Retina (tissue), 1 donor: ENCODE data around the gene FNDC3B.

Experiments
- DNase-seq: peaks from one replicate; pipeline ENCODE4 v3.0.0-alpha.2; 2016

The FNDC3B gene

DNA sequence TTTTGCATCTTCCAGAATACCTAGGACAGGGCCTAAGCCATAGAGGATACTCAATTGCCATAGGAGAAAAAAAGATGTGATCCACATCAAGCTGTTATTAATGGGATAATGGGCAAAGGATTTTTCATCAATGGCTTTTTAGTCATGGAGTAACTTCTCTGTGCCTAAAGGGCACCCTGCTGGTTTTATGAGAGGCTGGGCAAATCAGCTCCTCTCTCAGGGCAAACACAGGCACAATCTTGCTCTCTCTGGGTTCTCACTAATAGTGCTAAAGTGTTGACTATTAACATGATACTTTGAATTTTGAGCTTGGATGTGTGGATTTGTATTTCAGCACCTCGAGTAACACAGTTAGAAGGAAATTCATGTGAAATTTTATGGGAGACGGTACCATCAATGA is 341.3 kb downstream of the FNDC3B start:
- DNase-seq = no peak

DNA sequence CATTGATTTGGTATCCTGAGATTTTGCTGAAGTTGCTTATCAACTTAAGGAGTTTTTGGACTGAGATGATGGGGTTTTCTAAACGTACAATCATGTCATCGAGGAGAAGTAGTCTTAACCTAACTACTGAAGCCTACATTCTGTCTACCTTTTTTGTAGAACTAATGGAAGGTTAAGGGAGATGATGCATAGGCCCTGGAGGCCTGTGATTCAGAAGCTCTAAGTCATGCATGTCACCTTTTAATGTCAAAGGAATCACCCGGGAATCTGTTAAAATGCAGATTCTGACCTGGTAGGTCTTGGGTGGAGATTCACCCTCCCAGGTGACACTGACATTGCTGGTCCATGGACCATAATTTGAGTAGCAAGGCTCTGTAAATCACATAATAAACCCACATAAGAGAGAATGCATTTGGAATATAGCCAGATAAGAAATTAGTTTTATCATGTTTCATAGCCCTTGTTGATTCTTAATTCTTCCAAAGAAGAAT is 344.0 kb downstream of the FNDC3B start:
- no peak for DNase-seq

DNA sequence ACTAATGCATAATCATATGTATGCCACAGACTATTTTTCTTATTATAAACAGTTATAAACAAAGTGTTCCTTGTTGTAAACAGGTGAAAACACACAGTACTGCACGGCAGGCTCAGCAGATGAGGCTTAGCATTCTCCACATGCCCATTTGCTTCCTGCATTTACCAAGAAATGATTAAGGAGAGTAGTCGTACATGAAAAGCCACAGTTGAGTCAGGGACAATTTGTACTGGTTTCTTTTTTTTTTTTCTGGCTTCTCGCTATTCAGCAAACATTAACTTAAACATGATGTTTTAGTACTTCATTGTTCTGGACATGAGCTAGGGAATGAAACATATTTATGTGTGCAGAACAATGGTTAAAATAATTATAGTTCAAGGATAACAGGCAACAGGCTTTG is 345.5 kb downstream of the FNDC3B start:
- no peak for DNase-seq

GRCh38 chr3:172387728-172388127 is 348.4 kb downstream of the FNDC3B start:
- no peak for DNase-seq

DNA sequence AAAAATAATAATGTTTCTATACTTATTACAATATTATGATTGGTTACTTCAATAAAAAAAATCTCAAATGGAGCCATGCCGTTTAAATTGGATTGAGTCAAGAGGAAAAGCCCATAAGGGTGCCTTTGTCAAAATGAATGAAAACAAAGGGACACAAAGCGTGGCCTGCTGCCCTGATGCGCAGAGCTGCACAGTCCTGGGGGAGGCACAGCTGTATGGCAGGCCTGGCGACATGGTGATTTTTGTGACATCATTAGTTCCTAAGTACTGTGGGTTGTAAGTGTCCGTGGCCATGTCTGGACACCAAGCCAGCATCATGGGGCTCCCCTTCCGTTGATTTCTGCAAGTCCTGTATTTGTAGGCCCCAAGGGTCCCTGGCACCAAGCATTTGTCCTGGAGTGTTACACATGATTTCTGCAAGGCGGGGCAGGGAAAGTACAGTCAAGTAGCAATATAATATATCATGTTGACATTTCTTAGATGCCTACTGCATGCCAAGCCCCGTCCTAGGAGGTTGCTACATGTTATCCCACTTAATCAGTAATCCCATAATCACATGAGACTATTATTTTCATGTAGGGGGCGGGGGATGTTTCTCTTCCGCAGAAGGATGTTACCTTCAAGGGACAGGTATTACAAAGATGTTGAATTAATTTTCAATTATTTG is 349.2 kb downstream of the FNDC3B start:
- DNase-seq = no peak

- no peak for DNase-seq
These were observed 351.4 kb downstream of the FNDC3B start for GRCh38 chr3:172390792-172391191.

DNA sequence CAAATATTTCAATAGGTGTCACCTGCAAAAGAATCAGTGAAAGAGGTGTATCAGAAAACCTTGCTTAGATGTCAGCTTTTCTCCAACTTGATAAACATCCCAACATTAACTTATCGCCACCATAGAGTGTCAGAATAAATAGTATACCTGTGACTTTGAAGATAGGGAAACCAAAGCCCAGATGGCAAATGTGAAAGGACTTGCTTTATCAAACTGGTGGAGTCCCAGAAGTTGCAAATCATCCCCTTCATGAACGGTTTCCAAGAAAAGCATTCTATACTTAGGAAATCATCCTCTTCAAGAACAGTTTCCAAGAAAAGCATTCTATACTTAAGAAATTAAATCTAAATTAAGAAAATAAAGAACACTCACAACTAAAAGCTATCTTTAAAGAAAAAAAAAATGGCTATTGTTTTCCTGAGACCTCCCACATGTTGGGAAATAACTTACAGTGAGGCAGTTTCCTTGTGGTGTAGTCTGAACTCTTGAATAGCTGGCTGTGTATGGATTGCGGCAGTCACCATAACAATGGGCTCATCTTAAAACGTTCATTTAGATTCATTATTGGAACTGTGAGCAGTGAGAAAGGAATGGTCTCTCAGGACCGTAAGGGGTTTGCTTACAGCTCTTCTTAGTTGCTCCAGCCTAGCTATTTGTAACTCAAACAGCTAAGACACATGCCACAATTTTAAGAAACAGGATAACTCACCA is 352.4 kb downstream of the FNDC3B start:
- DNase-seq = no peak

DNA sequence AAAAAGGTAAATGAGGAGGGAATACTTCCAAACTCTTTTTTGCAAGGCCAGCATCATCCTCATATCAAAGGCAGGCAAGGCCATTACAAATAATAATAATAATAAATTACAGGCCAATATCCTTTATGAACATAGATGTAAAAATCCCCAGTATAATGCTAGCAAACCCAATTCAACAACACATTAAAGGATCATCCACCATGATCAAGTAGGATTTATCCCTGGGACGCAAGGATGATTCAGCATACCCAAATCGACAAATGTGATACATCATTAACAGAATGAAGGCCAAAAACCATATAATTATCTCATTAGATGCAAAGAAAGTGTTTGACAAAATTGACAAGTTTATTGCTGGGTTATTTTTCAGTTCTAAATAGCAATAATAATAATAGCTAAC is 355.3 kb downstream of the FNDC3B start:
- no peak for DNase-seq

DNA sequence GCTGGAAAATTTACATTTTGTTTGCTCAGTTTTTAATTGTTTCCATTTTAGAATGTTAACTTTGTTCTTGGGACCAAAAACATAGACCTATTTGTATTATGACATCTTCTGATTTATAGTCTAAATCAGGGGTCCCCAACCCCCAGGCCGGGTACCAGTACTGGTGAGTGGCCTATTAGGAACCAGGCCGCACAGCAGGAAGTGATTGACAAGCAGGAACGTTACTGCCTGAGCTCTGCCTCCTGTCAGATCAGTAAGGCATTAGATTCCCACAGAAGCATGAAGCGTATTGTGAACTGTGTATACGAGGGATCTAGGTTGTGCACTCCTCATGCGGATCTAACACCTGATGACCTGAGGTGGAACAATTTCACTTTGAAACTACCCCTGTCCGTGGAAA is 357.0 kb downstream of the FNDC3B start:
- DNase-seq = no peak

DNA sequence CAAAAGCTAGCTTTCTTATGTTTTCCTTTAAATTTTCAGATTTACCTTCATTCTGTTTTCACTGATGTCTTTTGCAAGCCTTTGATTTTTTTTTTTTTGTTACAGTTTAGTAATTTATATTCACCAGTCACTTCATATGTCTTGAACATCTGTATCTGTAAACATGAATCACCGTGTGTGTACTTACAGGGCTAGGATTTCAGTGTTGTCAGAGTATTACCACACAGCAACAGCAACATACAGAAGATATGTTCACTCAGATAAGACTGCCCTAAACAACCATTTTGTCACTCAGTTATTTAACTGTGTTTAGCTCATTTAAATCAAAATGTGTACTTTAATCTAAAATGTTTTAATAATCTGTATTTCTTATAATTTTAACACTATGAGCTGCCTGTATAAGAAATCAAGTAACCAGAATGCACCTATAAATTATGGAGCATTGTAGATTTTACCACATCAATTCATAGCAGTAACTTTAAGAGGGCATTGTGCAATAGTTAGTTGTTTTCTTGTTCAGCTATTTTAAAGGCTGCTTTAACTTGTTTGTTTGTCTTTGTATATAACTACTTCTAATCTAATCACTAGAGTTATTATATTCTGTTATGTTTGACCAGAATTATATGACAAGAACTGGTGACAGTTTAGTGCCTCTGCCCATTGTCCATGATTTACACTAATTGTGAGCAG is 358.5 kb downstream of the FNDC3B start:
- DNase-seq = no peak

DNA sequence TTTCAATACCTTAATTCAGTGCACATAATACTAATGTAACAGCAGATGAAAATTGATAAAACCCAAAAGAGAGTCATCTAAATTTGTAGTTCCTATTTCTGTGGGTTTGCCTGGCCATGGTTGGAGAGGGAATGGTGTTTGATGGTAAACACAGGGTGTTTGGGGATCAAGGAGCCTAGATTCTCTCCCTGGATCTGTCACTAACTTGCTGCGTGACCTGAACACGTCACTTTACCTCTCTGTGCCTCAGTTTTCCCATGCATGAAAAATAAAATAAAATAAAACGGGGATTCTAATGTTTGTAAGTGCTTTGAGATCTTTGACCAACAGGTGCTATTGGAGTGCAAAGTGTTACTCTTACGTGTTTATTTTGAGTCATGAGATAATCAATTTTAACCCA is 359.1 kb downstream of the FNDC3B start:
- no peak for DNase-seq

- no peak for DNase-seq
These were observed 362.7 kb downstream of the FNDC3B start for GRCh38 chr3:172402090-172402489.

DNA sequence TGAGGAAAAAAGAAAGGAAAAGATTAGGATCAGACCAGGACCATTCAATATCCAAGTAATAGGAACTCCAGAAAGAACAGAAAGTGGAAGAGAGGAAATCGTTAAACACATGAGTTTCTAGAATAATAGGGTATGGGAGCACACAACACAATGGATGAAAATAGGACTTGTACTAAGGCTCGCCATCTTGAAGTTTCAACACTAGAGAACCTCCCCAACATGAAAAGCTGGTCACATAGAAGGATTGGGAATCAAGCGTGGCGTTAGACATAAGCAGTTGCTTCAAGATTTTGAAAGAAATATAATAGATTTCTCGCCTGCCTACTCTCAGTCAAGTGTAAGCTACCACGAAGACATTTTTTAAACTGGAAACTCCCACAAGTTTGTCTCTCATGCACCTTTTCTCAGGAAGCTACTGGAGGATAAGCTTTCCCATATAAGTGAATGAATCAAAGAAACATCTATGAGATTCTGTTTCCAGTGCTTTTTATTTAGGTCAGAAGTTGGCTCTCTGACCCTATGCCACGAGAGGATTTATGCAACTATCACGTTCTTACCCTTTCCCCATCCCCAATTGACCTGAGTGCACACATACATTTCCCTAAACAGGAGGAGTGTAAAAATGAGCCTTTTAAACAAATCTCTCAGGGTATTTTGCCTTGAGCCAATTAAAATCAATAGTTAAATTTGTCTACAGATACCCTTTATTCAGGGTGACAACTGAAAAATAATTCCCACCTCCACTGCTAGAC is 363.7 kb downstream of the FNDC3B start:
- no peak for DNase-seq

DNA sequence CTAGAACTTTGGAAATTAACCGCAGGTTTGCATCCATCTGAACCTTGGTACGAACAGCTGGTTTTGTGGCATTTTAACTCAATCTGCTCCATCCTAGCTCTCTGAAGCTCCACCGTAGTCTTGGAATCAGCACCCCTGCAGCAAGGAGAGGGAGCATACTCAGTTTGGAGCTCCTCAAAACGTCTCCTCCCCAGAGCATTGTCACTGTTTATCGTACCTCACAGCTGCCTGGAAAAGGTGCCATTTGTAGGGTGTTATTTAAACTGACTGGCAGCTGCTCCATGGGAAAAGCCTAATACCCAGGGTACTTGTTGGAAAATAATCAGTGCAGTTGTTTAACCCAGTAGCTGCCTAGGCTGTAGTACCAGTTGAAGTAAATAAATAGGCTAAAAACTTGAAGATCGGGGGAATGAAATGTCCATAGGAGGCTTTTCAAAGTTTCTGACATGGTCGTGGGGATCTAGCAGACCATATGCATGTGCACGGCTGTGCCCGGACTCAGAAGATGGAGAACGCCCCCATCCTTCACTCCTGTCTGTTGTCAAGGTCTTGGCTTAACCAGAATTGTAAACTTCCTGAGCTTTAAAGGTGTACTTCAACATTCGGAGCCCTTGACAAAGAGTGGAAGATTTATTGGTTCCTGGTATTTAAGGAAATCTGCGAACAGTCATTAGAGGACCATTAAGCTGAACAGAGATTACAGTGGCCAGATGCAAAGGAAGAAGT is 365.0 kb downstream of the FNDC3B start:
- no peak for DNase-seq

DNA sequence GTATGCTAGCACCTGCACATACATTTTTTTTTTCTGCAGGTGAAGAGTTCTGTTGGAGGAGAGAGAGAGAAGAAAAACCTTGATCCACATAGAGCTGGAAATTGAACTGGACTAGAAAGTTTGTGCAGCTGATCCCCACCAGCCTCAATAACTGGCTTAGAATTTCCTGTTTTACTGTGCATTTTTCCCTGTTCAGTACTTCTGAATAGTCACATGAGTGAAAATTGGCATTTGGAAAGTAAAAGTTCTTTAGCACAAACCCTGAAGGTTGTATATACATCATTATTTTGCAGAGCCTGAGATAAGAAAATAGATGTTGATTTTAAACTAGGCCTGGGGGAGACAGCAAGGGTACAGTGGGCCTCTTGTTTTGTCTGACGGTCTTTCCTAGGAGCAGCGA is 366.5 kb downstream of the FNDC3B start:
- no peak for DNase-seq

DNA sequence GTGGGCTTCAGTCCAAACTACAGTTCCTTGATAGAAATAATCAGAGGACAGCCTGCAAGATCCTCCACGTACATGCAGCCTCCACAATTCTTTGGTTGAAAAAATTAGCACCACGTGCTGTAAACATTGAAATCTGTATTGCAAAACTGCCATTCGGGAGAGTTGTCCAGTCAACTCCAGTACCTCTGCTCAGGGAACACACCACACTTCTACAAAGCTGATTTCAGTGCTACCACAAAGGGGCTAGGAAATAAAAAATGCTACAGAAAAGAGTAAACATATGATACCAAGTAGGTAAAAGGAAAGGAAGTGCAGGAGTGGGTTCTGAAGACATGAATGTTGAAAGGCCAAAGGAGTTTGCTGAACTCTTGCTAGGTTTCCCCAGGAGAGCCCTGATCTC is 368.5 kb downstream of the FNDC3B start:
- DNase-seq = no peak

DNA sequence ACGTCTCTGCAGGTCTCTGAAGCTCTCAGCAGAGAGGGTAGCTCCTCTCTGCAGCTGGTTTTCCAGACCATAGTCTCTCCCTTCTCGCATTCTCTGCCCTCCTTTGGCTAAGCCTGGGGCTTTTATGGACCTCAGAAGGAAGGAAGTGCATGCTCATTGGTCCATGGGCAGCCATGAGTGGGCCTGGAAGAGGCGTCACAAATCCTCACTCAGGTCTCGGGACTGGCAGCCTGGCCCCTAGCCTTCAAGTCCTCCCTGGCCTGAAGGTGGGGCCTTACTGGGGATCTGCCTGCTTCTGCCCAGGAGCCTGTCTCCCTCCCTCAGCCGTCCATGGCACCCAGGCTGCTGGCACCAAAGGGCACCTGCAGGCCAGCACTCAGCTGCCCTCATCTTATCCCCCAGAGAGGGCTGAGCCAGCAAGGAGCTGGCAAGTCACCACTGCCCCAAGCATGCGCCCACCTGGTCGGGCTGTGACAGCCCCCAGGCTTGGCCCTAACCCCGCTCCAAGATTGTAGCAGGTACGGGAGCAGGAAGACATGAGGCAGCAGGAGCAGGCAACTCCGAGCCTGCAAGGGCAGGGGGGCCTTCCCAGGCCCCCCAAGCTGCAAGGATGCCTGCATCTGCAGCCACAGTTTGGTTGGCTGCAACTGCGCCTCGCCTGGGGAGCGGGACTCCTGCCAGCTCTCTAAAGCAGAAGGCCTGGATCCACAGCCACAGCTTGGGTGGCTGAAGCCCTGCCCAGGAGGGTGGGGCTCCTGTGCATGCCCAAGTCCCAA is 371.5 kb downstream of the FNDC3B start:
- no peak for DNase-seq

DNA sequence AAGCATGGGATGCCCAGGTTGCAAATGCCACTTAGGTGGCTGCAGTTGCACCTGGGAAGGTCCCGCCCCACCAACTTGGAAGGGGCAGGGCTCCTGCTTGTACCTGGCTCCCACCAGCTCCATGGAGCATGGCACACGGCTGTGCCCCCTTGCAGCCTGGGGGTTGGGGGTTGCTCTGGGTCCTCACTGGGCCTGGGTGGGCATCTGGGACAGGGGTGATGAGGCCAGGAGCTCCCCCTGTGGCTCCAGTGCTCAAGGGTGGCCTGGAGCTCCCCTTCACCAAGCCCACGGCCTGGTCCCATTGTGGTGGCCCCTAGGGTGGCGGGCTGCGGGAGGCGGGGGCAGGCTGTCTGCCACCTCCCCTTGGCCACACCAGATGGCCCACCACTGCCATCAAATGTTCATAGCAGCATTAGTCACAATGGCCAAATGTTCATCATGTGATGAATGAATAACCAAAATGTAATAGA is 372.1 kb downstream of the FNDC3B start:
- no peak for DNase-seq

DNA sequence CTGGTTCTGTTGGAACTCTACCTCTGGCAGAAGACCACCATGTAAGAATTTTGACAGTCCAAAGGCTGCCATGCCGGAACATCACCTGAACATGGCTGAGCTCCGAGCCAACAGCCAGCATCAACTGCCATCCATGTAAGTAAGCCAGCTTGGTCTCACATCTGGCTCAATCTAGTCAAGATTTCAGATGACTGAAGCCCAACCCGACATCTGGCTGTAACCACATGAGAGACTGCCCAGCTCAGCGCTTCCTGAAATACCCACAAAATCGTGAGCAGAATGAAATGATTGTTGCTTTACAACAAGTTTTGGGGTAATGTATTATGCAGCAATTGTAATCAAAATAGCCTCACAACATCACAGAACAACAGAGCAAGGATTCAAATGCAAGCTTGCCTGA is 375.9 kb downstream of the FNDC3B start:
- no peak for DNase-seq

GRCh38 chr3:172437713-172438112 is 398.3 kb downstream of the FNDC3B start:
- no peak for DNase-seq

DNA sequence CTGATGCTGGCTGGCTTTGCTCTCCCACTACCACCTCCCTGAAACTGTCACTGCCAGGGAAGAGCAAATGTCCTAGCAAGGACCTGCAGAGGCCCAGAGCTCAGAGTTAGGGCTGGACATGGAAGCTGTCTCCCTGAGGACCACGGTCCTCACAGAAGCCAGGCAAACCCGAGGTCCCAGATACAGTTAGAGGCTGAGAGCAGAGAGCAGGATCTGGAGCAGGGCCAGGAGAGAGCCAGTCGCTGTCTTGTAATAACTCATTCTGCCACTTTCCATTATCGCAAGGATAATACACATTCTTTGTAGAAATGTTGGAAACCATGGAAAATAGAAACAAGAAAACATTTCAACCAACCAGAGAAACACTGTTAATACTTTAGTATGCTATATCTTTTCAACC is 398.8 kb downstream of the FNDC3B start:
- DNase-seq = no peak

GRCh38 chr3:172441581-172441980 is 402.2 kb downstream of the FNDC3B start:
- no peak for DNase-seq
